Myometrial cell (primary cell): ENCODE measurements around the gene ACACA. TPM values are rescaled to one million over a fixed set of nuclear protein-coding genes. Genes with fewer than 3 reads are reported as not detected.

Experiments used
- total RNA-seq: library from RNA; depleted of rRNA; stranded (reverse); fragments of >200 nt; gene quantifications from 2 replicates; pipeline ENCODE4 v1.2.3, GENCODE V29; 2015

The ACACA gene
- 55.1 and 56.2 TPM in 2 replicates for total RNA-seq

GRCh38 chr17:37406635-37407461 lies at the start of gene ACACA, which contains the start of gene TADA2A:
TSS of gene ACACA (minus strand) at chr17:37406836. CDS start at chr17:37406299, 537 bp downstream.
TSS of gene TADA2A (plus strand) at chr17:37406886. CDS start at chr17:37411366, 4,480 bp downstream.

GRCh38 chr17:37375706-37376105 lies 30.9 kb downstream of the ACACA start, which contains the start of gene C17orf78:
TSS of gene C17orf78 (plus strand) at chr17:37375985. CDS start at chr17:37376093, 108 bp downstream.

Other genes with a start within 250 kb of the ACACA start
- not detected in 2 replicates for gene C17orf78, start 30.9 kb downstream of the ACACA start, total RNA-seq
- gene TADA2A, start 50 bp upstream of the ACACA start, total RNA-seq = 8.2 and 11.8 TPM in 2 replicates
- 47.0 and 56.8 TPM in 2 replicates for gene DUSP14, start 83.1 kb upstream of the ACACA start, total RNA-seq
- 14.4 and 16.4 TPM in 2 replicates for gene SYNRG, start 202.6 kb upstream of the ACACA start, total RNA-seq
- gene DDX52, start 236.6 kb upstream of the ACACA start, total RNA-seq = 16.1 and 20.4 TPM in 2 replicates